ENCODE data around the gene CAMTA1.

DNA sequence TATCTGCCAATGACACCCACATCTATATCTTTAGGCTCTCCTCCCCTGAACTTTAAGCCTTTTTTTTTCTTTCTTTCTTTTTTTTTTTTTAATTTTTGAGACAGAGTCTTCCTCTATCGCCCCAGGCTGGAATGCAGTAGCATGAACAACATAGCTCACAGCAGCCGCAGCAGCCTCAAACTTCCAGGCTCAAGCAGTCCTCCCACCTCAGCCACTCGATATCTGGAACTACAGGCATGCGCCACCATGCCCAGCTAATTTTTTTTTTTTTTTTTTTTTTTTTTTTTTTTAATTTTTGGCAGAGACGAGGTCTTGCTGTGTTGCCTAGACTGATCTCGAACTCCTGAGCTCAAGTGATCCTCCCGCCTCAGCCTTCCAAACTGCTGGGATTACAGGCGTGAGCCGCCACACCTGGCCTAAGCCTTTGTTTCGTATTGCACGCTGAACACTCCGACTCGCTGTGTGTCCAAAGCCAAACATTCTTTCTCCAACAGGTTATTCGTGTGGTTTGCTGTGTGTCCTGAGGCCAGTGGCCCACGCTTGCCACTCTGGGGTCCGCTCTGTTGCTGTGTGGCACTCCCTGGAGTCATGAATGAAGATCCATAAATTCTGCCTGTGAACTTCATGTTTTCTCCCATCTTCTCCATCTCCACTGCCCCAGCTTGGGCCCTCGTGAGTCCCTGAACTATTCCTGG lies 119.4 kb downstream of the CAMTA1 start:
- TF ChIP-seq, protein P1, sequence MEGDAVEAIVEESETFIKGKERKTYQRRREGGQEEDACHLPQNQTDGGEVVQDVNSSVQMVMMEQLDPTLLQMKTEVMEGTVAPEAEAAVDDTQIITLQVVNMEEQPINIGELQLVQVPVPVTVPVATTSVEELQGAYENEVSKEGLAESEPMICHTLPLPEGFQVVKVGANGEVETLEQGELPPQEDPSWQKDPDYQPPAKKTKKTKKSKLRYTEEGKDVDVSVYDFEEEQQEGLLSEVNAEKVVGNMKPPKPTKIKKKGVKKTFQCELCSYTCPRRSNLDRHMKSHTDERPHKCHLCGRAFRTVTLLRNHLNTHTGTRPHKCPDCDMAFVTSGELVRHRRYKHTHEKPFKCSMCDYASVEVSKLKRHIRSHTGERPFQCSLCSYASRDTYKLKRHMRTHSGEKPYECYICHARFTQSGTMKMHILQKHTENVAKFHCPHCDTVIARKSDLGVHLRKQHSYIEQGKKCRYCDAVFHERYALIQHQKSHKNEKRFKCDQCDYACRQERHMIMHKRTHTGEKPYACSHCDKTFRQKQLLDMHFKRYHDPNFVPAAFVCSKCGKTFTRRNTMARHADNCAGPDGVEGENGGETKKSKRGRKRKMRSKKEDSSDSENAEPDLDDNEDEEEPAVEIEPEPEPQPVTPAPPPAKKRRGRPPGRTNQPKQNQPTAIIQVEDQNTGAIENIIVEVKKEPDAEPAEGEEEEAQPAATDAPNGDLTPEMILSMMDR (IDR thresholded peaks at IDR 0.05; ENCODE audit: low read depth, low read length, missing input control) = no peak
- TF ChIP-seq, protein P2, sequence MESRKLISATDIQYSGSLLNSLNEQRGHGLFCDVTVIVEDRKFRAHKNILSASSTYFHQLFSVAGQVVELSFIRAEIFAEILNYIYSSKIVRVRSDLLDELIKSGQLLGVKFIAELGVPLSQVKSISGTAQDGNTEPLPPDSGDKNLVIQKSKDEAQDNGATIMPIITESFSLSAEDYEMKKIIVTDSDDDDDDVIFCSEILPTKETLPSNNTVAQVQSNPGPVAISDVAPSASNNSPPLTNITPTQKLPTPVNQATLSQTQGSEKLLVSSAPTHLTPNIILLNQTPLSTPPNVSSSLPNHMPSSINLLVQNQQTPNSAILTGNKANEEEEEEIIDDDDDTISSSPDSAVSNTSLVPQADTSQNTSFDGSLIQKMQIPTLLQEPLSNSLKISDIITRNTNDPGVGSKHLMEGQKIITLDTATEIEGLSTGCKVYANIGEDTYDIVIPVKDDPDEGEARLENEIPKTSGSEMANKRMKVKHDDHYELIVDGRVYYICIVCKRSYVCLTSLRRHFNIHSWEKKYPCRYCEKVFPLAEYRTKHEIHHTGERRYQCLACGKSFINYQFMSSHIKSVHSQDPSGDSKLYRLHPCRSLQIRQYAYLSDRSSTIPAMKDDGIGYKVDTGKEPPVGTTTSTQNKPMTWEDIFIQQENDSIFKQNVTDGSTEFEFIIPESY (IDR thresholded peaks at IDR 0.05) = no peak
- TF ChIP-seq, protein P3, sequence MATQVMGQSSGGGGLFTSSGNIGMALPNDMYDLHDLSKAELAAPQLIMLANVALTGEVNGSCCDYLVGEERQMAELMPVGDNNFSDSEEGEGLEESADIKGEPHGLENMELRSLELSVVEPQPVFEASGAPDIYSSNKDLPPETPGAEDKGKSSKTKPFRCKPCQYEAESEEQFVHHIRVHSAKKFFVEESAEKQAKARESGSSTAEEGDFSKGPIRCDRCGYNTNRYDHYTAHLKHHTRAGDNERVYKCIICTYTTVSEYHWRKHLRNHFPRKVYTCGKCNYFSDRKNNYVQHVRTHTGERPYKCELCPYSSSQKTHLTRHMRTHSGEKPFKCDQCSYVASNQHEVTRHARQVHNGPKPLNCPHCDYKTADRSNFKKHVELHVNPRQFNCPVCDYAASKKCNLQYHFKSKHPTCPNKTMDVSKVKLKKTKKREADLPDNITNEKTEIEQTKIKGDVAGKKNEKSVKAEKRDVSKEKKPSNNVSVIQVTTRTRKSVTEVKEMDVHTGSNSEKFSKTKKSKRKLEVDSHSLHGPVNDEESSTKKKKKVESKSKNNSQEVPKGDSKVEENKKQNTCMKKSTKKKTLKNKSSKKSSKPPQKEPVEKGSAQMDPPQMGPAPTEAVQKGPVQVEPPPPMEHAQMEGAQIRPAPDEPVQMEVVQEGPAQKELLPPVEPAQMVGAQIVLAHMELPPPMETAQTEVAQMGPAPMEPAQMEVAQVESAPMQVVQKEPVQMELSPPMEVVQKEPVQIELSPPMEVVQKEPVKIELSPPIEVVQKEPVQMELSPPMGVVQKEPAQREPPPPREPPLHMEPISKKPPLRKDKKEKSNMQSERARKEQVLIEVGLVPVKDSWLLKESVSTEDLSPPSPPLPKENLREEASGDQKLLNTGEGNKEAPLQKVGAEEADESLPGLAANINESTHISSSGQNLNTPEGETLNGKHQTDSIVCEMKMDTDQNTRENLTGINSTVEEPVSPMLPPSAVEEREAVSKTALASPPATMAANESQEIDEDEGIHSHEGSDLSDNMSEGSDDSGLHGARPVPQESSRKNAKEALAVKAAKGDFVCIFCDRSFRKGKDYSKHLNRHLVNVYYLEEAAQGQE (IDR thresholded peaks at IDR 0.05) = no peak
- no peak for TF ChIP-seq SP1 (IDR thresholded peaks at IDR 0.05)
- TF ChIP-seq, protein P4, sequence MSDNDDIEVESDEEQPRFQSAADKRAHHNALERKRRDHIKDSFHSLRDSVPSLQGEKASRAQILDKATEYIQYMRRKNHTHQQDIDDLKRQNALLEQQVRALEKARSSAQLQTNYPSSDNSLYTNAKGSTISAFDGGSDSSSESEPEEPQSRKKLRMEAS (IDR thresholded peaks at IDR 0.05) = no peak
- no peak for TF ChIP-seq NR2F2 (IDR thresholded peaks at IDR 0.05)
- TF ChIP-seq TAF1 (conservative IDR thresholded peaks at IDR 0.05) = no peak
- no peak for TF ChIP-seq GABPA (IDR thresholded peaks at IDR 0.05 in 1 of 2, conservative IDR thresholded peaks at IDR 0.05 in 1 of 2)
- TF ChIP-seq, protein P5, sequence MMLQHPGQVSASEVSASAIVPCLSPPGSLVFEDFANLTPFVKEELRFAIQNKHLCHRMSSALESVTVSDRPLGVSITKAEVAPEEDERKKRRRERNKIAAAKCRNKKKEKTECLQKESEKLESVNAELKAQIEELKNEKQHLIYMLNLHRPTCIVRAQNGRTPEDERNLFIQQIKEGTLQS (IDR thresholded peaks at IDR 0.05) = no peak
- TF ChIP-seq YY1 (IDR thresholded peaks at IDR 0.05) = no peak
- TF ChIP-seq RAD21 (IDR thresholded peaks at IDR 0.05) = no peak
- no peak for TF ChIP-seq FOXA1 (IDR thresholded peaks at IDR 0.05)
- no peak for TF ChIP-seq JUND (IDR thresholded peaks at IDR 0.05)

Measured in liver (tissue), 3 donors.